Dedifferentiated amniotic fluid mesenchymal stem cell (primary cell): Measurements from ENCODE around the gene PDS5B.
"Not testable (repeated sequence)": the region's sequence is repeated elsewhere in the genome, so short reads cannot be mapped to it uniquely, and the experiment has no call there.

Experiments
- DNase-seq: peaks from one replicate; pipeline ENCODE4 v3.0.0-alpha.2; 2016; ENCODE audit errors: extremely low spot score

Gene PDS5B

DNA sequence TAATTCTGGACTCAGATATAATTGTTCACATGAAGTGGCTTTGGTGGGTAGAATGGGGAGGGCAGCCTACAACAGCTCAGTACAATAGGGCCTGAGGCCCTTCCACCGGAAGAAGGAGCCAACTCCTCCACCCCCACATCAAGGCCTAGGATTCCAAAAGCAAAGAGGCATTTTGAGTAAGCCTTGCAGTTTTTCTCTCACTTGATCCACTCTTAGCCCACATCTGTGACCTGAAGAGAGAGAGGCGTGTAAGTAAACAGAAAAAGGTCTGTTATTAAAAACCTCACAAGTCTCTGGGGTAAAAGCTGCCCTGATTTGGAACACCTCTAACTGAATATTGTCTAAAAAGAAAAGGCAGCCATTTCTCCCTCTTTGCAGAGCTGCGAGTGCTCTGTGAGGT is 215.9 kb downstream of the PDS5B start:
- no peak for DNase-seq

- DNase-seq: peak; percentile 43
Observed at GRCh38 chr13:32804673-32805230, 218.5 kb downstream of the PDS5B start.

GRCh38 chr13:32811297-32811800 is 225.1 kb downstream of the PDS5B start:
- DNase-seq: peak; percentile 31

DNA sequence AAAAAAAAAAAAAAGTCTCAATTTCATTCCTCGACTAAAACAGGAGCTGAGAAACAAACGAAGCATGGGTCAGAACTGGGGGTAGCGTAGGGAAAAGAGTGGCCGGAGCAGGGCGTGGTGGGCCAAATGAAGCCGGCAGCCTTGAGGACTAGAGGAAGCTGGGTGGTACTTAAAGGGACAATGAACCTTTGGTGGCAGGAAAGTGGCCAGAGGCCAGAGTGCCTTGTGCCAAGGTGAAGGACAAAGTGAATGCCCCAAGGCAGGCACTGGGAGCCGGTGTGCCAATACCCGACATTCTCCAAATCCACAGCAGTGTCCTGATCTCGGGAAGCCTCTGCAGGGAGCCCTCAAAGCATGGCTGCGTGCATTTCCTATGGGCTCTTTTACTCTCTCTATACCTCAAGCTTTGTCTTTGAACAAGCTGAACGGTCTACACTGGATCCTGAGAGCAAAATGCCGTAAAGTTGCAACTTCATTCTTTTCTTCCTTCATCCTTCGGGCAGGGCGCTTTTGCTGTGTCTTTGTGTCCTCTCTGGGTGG is 235.0 kb downstream of the PDS5B start:
- DNase-seq: no peak

DNA sequence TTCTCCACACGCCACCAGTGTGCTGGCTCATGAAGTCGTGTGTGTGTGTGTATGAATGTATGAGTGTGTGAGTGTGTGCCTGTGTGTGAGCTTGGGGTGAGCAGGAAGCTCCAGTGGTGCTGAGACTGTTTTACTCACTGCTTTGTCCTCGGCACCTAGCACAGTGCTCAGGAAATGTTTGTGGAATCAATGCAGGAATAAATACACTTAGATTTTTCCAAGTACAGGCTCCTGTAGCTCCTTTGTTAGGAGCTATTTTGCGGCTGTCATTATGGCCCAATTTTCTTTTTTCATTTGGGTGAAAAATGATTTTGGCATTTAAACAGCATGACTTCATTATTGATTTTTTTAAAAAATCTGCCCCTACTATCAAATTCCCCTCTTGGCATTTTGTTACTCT is 236.5 kb downstream of the PDS5B start:
- no peak for DNase-seq

- DNase-seq: no peak
Observed at GRCh38 chr13:32823597-32823996, 237.3 kb downstream of the PDS5B start.

DNA sequence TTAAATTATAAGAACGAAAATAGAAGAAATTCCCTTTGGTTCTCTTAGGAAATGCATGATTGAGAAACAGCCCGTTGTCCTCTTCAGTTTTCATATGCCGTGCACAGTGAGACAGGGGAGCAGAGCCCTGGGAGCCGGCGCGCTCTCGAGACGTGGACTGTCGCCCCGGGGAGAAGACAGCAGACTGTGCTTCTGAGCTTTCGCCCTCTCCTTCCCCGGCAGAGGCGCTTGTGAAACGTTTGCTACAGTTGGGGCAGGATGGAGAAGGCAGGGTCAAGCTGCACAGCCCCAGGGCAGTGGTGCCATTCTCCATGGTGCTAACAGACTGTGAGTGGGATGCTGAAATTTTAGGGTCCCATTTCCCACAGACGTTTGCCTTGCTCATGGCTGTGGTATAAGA is 237.8 kb downstream of the PDS5B start:
- no peak for DNase-seq

DNA sequence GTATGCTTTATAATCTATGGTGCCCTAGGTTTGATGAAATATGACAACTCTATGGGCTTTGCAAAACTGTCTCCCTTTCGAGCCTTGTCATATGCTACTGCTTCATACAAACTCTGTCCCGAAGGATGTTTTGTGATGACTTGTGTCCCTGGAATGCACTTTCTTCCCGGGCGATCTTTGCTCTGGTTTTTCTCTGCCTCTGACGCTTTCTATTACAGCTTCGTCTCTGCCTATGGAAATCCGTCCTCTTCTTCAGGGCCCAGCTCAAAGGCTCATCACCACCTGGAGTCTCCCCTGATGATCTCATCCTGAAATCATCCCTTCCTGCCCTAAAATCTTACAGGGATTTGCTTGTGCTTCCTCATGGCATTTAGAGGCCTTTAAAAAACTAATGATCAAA is 238.4 kb downstream of the PDS5B start:
- peak; percentile 86 for DNase-seq

DNA sequence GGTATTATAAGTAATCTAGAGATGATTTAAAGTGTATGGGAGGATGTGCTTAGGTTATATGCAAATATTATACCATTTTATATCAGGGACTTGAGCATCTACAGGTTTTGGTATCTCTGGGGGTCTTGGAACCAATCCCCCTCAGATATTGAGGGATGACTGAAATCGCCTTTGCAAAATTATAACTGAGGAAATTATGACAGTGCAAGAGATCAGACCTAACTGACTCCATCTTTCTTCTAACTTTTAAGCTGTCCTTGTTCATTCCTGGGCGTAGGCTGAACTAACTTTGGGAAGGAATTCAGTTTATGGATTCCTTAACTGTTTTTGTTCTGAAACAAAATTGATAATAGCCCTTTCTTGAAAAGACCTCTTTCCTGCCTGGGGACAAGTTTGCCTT is 239.2 kb downstream of the PDS5B start:
- DNase-seq: no peak

DNA sequence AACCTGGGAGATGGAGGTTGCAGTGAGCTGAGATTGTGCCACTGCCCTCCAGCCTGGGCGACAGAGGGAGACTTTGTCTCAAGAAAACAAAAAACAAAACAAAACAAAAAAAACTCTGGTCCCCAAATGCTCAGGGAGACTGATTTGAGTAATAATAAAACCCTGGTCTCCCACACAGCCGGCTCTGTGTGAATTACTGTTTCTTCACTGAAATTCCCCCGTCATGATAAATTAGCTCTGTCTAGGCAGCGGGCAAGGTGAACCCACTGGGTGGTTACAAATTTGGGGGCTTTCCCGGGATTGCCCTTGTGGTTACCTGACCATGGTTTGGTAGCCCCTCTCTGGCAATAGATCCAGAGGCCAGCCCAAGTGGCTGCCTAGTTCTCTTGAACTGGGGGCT is 240.1 kb downstream of the PDS5B start:
- DNase-seq: not testable (repeated sequence)
